Gastrocnemius medialis (tissue), 4 donors: Measurements from ENCODE around the gene SRSF4. TPM values are rescaled to one million over a fixed set of nuclear protein-coding genes. Genes with fewer than 3 reads are reported as not detected.

Experiments
- ATAC-seq, 2 donors: fragments of 150-250 bp; one replicate each; pipeline ENCODE4 v1.9.1; 2016
- DNase-seq, 2 donors: peaks; one replicate each; pipeline ENCODE4 v3.0.0-alpha.2; 2019
- H3K27ac ChIP-seq, 4 donors: fragments of 200-600 bp; sonication (generic); 1 replicate in 1 of 4; 2 replicates in 3 of 4; pipeline ENCODE4 v1.5.1; 2016 to 2018; ENCODE audit warnings: mild to moderate bottlenecking in 2 of 4, moderate library complexity in 1 of 4
- H3K27me3 ChIP-seq, 3 donors: fragments of 200-600 bp; sonication (generic) in 2 of 3; 1 replicate in 1 of 3; 2 replicates in 2 of 3; pipeline versions ENCODE4 v1.5.1 to v1.6.0; 2016 to 2019; ENCODE audit warnings: mild to moderate bottlenecking in 1 of 3, moderate library complexity in 1 of 3
- H3K36me3 ChIP-seq, 2 donors: fragments of 200-600 bp; sonication (generic) in 1 of 2; one replicate each; pipeline ENCODE4 v1.5.1; 2017 to 2018
- H3K4me1 ChIP-seq, 2 donors: fragments of 200-600 bp; sonication (generic) in 1 of 2; one replicate each; pipeline ENCODE4 v1.5.1; 2016 to 2017; ENCODE audit warnings: mild to moderate bottlenecking in 2 of 2
- H3K4me3 ChIP-seq, 4 donors: fragments of 200-600 bp; sonication (generic) in 3 of 4; 1 replicate in 1 of 4; 2 replicates in 3 of 4; pipeline ENCODE4 v1.5.1; 2016 to 2019; ENCODE audit warnings: mild to moderate bottlenecking in 2 of 4
- H3K9me3 ChIP-seq, 3 donors: fragments of 200-600 bp; sonication (generic) in 2 of 3; 1 replicate in 1 of 3; 2 replicates in 2 of 3; pipeline ENCODE4 v1.5.1; 2016 to 2019
- POLR2A ChIP-seq, 2 donors: fragments of 450-650 bp; IDR thresholded peaks; one replicate each; pipeline ENCODE4 v1.6.1; 2017; ENCODE audit warnings: antibody characterized with exemption in 2 of 2, mild to moderate bottlenecking in 2 of 2, moderate library complexity in 2 of 2
- in situ Hi-C, 4 donors: fragments of 200-750 bp; cut with MboI; loops; one replicate each; pipeline versions ENCODE4 v1.15.0 to v1.8.0; 2017; ENCODE audit warnings: low sequenced_read_pairs in 4 of 4
- intact Hi-C: fragments of 100-400 bp; cut with DNase I; formaldehyde crosslinking; loops from one replicate; pipeline ENCODE4 v1.15.1; 2023; ENCODE audit warnings: low total_unique reads
- total RNA-seq, 4 donors: library from RNA; depleted of rRNA; stranded (reverse); fragments of >200 nt; gene quantifications; one replicate each; pipeline versions ENCODE4 v1.1.0 to v1.2.3, GENCODE V29; 2016
- TF ChIP-seq, protein P1 (sequence below), 5 experiments: fragments of 450-650 bp in 3 of 5; fragments of 200-600 bp in 2 of 5; sonication (generic) in 2 of 5; IDR thresholded peaks in 4 of 5; conservative IDR thresholded peaks in 1 of 5; 1 replicate in 4 of 5; 2 replicates in 1 of 5; pipeline ENCODE4 v1.5.1; 2016 to 2019; ENCODE audit warnings: antibody characterized with exemption in 5 of 5, mild to moderate bottlenecking in 3 of 5, moderate library complexity in 3 of 5

Gene SRSF4
- total RNA-seq, 4 donors from 2014 or later, result 42.4 to 72.5 (median 65.4) TPM

- H3K36me3 ChIP-seq, result peaks cover 0 to 32% of the 10 kb centered on the region in 2 donors
These were observed 15.3 kb downstream of the SRSF4 start for GRCh38 chr1:29166291-29166878.

DNA sequence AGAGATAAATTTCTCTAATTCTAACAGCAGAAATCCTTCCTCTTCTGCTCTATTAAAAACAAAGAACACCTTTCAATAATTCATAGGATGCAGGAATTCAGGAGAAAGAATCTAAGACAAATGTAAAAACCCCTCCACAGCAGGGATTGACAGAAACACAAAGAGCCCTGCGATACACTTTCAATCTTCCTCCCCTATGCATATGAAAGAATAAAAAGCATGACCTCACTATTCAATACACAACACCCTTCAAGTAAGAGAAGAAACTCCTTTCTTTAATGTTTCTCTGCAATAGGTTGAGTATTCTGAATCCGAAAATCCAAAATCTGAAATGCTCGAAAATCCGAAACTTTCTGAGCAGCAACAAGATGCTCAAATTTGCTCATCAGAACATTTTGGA lies 17.1 kb downstream of the SRSF4 start:
- Histone ChIP-seq H3K27me3 (no peaks in the 10 kb centered on the region), H3K36me3 (peaks cover 0 to 42% of the 10 kb centered on the region in 2 donors)
- in situ Hi-C loops, result no loop called here

More at GRCh38 chr1:29166291-29166878, 15.3 kb downstream of the SRSF4 start:
- H3K9me3 ChIP-seq, result no peaks in the 10 kb centered on the region
- DNase-seq (no peak), ATAC-seq (no peak)
- no peak overlapping the region for H3K27ac ChIP-seq
- no peak overlapping the region for H3K4me3 ChIP-seq
- in situ Hi-C loops, result no loop called here
- no peak for TF ChIP-seq POLR2A (IDR thresholded peaks at IDR 0.05)
- TF ChIP-seq, protein P1, sequence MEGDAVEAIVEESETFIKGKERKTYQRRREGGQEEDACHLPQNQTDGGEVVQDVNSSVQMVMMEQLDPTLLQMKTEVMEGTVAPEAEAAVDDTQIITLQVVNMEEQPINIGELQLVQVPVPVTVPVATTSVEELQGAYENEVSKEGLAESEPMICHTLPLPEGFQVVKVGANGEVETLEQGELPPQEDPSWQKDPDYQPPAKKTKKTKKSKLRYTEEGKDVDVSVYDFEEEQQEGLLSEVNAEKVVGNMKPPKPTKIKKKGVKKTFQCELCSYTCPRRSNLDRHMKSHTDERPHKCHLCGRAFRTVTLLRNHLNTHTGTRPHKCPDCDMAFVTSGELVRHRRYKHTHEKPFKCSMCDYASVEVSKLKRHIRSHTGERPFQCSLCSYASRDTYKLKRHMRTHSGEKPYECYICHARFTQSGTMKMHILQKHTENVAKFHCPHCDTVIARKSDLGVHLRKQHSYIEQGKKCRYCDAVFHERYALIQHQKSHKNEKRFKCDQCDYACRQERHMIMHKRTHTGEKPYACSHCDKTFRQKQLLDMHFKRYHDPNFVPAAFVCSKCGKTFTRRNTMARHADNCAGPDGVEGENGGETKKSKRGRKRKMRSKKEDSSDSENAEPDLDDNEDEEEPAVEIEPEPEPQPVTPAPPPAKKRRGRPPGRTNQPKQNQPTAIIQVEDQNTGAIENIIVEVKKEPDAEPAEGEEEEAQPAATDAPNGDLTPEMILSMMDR (IDR thresholded peaks at IDR 0.05 in 4 of 5, conservative IDR thresholded peaks at IDR 0.05 in 1 of 5), result no peak
- peaks cover 65 to 72% of the 10 kb centered on the region in 2 donors for H3K4me1 ChIP-seq
- intact Hi-C loops, result no loop called here
- H3K27me3 ChIP-seq, result no peaks in the 10 kb centered on the region

GRCh38 chr1:29162476-29163138 lies 19.1 kb downstream of the SRSF4 start:
- peaks cover 0 to 62% of the 10 kb centered on the region in 2 donors for H3K36me3 ChIP-seq
- peak; percentile 63 to 72 for ATAC-seq
- H3K9me3 ChIP-seq, result no peaks in the 10 kb centered on the region
- peak in 1 of 2 donors; percentile 38 for DNase-seq
- TF ChIP-seq, protein P1 (IDR thresholded peaks at IDR 0.05 in 4 of 5, conservative IDR thresholded peaks at IDR 0.05 in 1 of 5), result no peak
- TF ChIP-seq POLR2A (IDR thresholded peaks at IDR 0.05), result no peak
- H3K4me3 ChIP-seq, result no peak overlapping the region
- in situ Hi-C loops (no loop called here), intact Hi-C loops (loop anchor here (5.0 kb wide), 1 partner anchor 40 kb away; no protein-coding TSS in a partner anchor)
- peak overlapping the region; percentile 3 to 47 (median 15) for H3K27ac ChIP-seq
- H3K4me1 ChIP-seq, result peaks cover 40 to 49% of the 10 kb centered on the region in 2 donors
- no peaks in the 10 kb centered on the region for H3K27me3 ChIP-seq

More for the DNA sequence above, 17.1 kb downstream of the SRSF4 start:
- no peaks in the 10 kb centered on the region for H3K9me3 ChIP-seq
- peaks cover 54 to 58% of the 10 kb centered on the region in 2 donors for H3K4me1 ChIP-seq
- no peak overlapping the region for H3K4me3 ChIP-seq
- intact Hi-C loops, result loop anchor here (5.0 kb wide), 1 partner anchor 38 kb away; no protein-coding TSS in a partner anchor
- TF ChIP-seq, protein P1 (IDR thresholded peaks at IDR 0.05 in 4 of 5, conservative IDR thresholded peaks at IDR 0.05 in 1 of 5), result no peak
- TF ChIP-seq POLR2A (IDR thresholded peaks at IDR 0.05), result no peak
- ATAC-seq (no peak), DNase-seq (no peak)
- no peak overlapping the region for H3K27ac ChIP-seq

DNA sequence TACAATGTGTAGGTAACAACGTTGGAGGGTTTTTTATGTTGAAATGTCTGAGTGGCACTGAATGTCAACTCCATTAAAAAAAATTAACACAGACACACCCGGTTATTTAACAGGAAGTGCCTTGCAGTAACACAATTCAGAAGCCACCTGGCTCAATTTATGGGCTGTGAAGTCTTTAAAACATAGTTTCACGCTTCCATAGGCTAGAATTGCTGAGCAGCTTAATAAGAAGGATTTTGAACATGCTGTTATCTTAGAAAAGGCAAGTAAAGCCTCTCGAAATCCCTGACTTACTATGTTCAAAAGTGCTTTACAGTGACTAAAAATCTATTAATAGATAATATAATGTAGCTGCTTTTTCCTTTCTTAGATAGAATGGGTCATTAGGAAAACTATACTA lies 19.7 kb downstream of the SRSF4 start:
- no peak for TF ChIP-seq POLR2A (IDR thresholded peaks at IDR 0.05)
- TF ChIP-seq, protein P1 (IDR thresholded peaks at IDR 0.05 in 4 of 5, conservative IDR thresholded peaks at IDR 0.05 in 1 of 5), result no peak
- intact Hi-C loops (loop anchor here (5.0 kb wide), 1 partner anchor 40 kb away; no protein-coding TSS in a partner anchor), in situ Hi-C loops (no loop called here)
- no peak overlapping the region for H3K4me3 ChIP-seq
- H3K4me1 ChIP-seq, result peaks cover 40 to 55% of the 10 kb centered on the region in 2 donors
- H3K9me3 ChIP-seq, result no peaks in the 10 kb centered on the region
- H3K36me3 ChIP-seq, result peaks cover 0 to 62% of the 10 kb centered on the region in 2 donors
- H3K27me3 ChIP-seq, result no peaks in the 10 kb centered on the region
- DNase-seq (no peak), ATAC-seq (no peak)
- peak overlapping the region; percentile 3 to 47 (median 15) for H3K27ac ChIP-seq
